Effector memory CD8-positive, alpha-beta T cell (primary cell): ENCODE data around the gene SLC17A2.

Experiments used
- ATAC-seq: fragments of 150-1000 bp; cut with Tn5 transposase; replicated peaks from 2 replicates; pipeline ENCODE4 v1.10.0; 2021; ENCODE audit warnings: mild to moderate bottlenecking, moderate library complexity
- DNase-seq, 3 experiments: peaks; one replicate each; pipeline ENCODE4 v3.0.0; 2021
- H3K27ac Mint-ChIP-seq, 2 donors: one replicate each; pipeline ENCODE4 v1.8.0; 2022; ENCODE audit warnings: mild to moderate bottlenecking in 2 of 2, mixed read lengths in 2 of 2, moderate library complexity in 2 of 2
- H3K27me3 Mint-ChIP-seq, 2 donors: one replicate each; pipeline ENCODE4 v1.8.0; 2022; ENCODE audit warnings: mixed read lengths in 2 of 2
- H3K36me3 Mint-ChIP-seq: one replicate; pipeline ENCODE4 v1.8.0; 2022; ENCODE audit warnings: mild to moderate bottlenecking, moderate library complexity, mixed read lengths; ENCODE audit not compliant: insufficient read depth
- H3K4me1 Mint-ChIP-seq, 2 donors: one replicate each; pipeline ENCODE4 v1.8.0; 2022; ENCODE audit warnings: low read depth in 2 of 2, mixed read lengths in 2 of 2
- H3K4me3 Mint-ChIP-seq, 2 donors: one replicate each; pipeline ENCODE4 v1.8.0; 2022; ENCODE audit warnings: mild to moderate bottlenecking in 2 of 2, mixed read lengths in 2 of 2, moderate library complexity in 2 of 2
- H3K9me3 Mint-ChIP-seq, 2 donors: one replicate each; pipeline ENCODE4 v1.8.0; 2022; ENCODE audit warnings: mixed read lengths in 2 of 2

SLC17A2 gene

GRCh38 chr6:25925876-25926275 is 4.6 kb downstream of the SLC17A2 start:
- H3K9me3 Mint-ChIP-seq = no peaks in the 10 kb centered on the region
- peaks cover 4 to 5% of the 10 kb centered on the region in 2 donors for H3K27me3 Mint-ChIP-seq
- H3K36me3 Mint-ChIP-seq = peaks cover 2% of the 10 kb centered on the region
- no peak overlapping the region for H3K4me3 Mint-ChIP-seq
- H3K4me1 Mint-ChIP-seq = no peaks in the 10 kb centered on the region
- no peak for DNase-seq
- ATAC-seq = no peak
- H3K27ac Mint-ChIP-seq = no peak overlapping the region

GRCh38 chr6:25922301-25922700 is 8.2 kb downstream of the SLC17A2 start:
- peaks cover 4 to 19% of the 10 kb centered on the region in 2 donors for H3K27me3 Mint-ChIP-seq
- no peak overlapping the region for H3K27ac Mint-ChIP-seq
- no peak for ATAC-seq
- H3K9me3 Mint-ChIP-seq = no peaks in the 10 kb centered on the region
- H3K4me3 Mint-ChIP-seq = no peak overlapping the region
- no peaks in the 10 kb centered on the region for H3K4me1 Mint-ChIP-seq
- no peak for DNase-seq
- peaks cover 2% of the 10 kb centered on the region for H3K36me3 Mint-ChIP-seq

- H3K4me3 Mint-ChIP-seq = no peak overlapping the region
These were observed 8.8 kb downstream of the SLC17A2 start for GRCh38 chr6:25921525-25922203.

GRCh38 chr6:25919657-25920056 is 10.8 kb downstream of the SLC17A2 start:
- no peaks in the 10 kb centered on the region for H3K4me1 Mint-ChIP-seq
- H3K27ac Mint-ChIP-seq = no peak overlapping the region
- peaks cover 4 to 28% of the 10 kb centered on the region in 2 donors for H3K27me3 Mint-ChIP-seq
- no peak overlapping the region for H3K4me3 Mint-ChIP-seq
- ATAC-seq (no peak), DNase-seq (no peak)
- H3K9me3 Mint-ChIP-seq = no peaks in the 10 kb centered on the region
- peaks cover 2% of the 10 kb centered on the region for H3K36me3 Mint-ChIP-seq

More at GRCh38 chr6:25921525-25922203, 8.8 kb downstream of the SLC17A2 start:
- Mint-ChIP-seq H3K9me3 (no peaks in the 10 kb centered on the region), H3K36me3 (peaks cover 2% of the 10 kb centered on the region), H3K27me3 (peaks cover 4 to 19% of the 10 kb centered on the region in 2 donors), H3K4me1 (no peaks in the 10 kb centered on the region), H3K27ac (no peak overlapping the region)
- DNase-seq (no peak), ATAC-seq (no peak)

GRCh38 chr6:25918083-25918683 is 12.3 kb downstream of the SLC17A2 start:
- Mint-ChIP-seq H3K36me3 (no peaks in the 10 kb centered on the region), H3K9me3 (no peaks in the 10 kb centered on the region), H3K4me3 (no peak overlapping the region), H3K27ac (no peak overlapping the region), H3K4me1 (no peaks in the 10 kb centered on the region), H3K27me3 (peaks cover 0 to 35% of the 10 kb centered on the region in 2 donors)
- ATAC-seq = no peak
- no peak for DNase-seq

- H3K27ac Mint-ChIP-seq = no peak overlapping the region
- H3K27me3 Mint-ChIP-seq = peaks cover 0 to 35% of the 10 kb centered on the region in 2 donors
- no peaks in the 10 kb centered on the region for H3K4me1 Mint-ChIP-seq
- DNase-seq = no peak
- H3K4me3 Mint-ChIP-seq = no peak overlapping the region
- no peaks in the 10 kb centered on the region for H3K36me3 Mint-ChIP-seq
- no peaks in the 10 kb centered on the region for H3K9me3 Mint-ChIP-seq
- ATAC-seq = no peak
These were observed 13.6 kb downstream of the SLC17A2 start for GRCh38 chr6:25916789-25917490.

- no peaks in the 10 kb centered on the region for H3K9me3 Mint-ChIP-seq
- no peaks in the 10 kb centered on the region for H3K36me3 Mint-ChIP-seq
- ATAC-seq (no peak), DNase-seq (no peak)
- no peaks in the 10 kb centered on the region for H3K4me1 Mint-ChIP-seq
- no peak overlapping the region for H3K4me3 Mint-ChIP-seq
- no peak overlapping the region for H3K27ac Mint-ChIP-seq
- H3K27me3 Mint-ChIP-seq = peaks cover 0 to 34% of the 10 kb centered on the region in 2 donors
These were observed 14.2 kb downstream of the SLC17A2 start for GRCh38 chr6:25916330-25916729.

- Mint-ChIP-seq H3K27me3 (peaks cover 0 to 26% of the 10 kb centered on the region in 2 donors), H3K36me3 (no peaks in the 10 kb centered on the region), H3K4me1 (no peaks in the 10 kb centered on the region), H3K27ac (no peak overlapping the region), H3K4me3 (no peak overlapping the region), H3K9me3 (no peaks in the 10 kb centered on the region)
- DNase-seq = no peak
- ATAC-seq = no peak
These were observed 16.8 kb downstream of the SLC17A2 start for GRCh38 chr6:25913741-25914140.

- H3K27ac Mint-ChIP-seq = no peak overlapping the region
- no peak overlapping the region for H3K4me3 Mint-ChIP-seq
- H3K27me3 Mint-ChIP-seq = peaks cover 13 to 25% of the 10 kb centered on the region in 2 donors
- DNase-seq (no peak), ATAC-seq (no peak)
- no peaks in the 10 kb centered on the region for H3K36me3 Mint-ChIP-seq
- H3K4me1 Mint-ChIP-seq = no peaks in the 10 kb centered on the region
- no peaks in the 10 kb centered on the region for H3K9me3 Mint-ChIP-seq
These were observed 19.1 kb downstream of the SLC17A2 start for GRCh38 chr6:25911351-25911750.

- no peak for DNase-seq
- Mint-ChIP-seq H3K27me3 (peaks cover 32 to 34% of the 10 kb centered on the region in 2 donors), H3K4me1 (no peaks in the 10 kb centered on the region), H3K27ac (no peak overlapping the region), H3K4me3 (no peak overlapping the region), H3K36me3 (no peaks in the 10 kb centered on the region), H3K9me3 (no peaks in the 10 kb centered on the region)
- ATAC-seq = no peak
These were observed 22.9 kb downstream of the SLC17A2 start for GRCh38 chr6:25907475-25908014.

- Mint-ChIP-seq H3K27me3 (peaks cover 32 to 34% of the 10 kb centered on the region in 2 donors), H3K4me3 (no peak overlapping the region), H3K27ac (no peak overlapping the region), H3K36me3 (no peaks in the 10 kb centered on the region), H3K4me1 (no peaks in the 10 kb centered on the region), H3K9me3 (no peaks in the 10 kb centered on the region)
- ATAC-seq = no peak
- DNase-seq = no peak
These were observed 26.9 kb downstream of the SLC17A2 start for GRCh38 chr6:25903467-25904099.

GRCh38 chr6:25902071-25902470 is 28.4 kb downstream of the SLC17A2 start:
- no peak overlapping the region for H3K4me3 Mint-ChIP-seq
- DNase-seq (no peak), ATAC-seq (no peak)
- no peaks in the 10 kb centered on the region for H3K9me3 Mint-ChIP-seq
- no peak overlapping the region for H3K27ac Mint-ChIP-seq
- H3K4me1 Mint-ChIP-seq = no peaks in the 10 kb centered on the region
- H3K27me3 Mint-ChIP-seq = peaks cover 21 to 23% of the 10 kb centered on the region in 2 donors
- no peaks in the 10 kb centered on the region for H3K36me3 Mint-ChIP-seq

GRCh38 chr6:25900843-25901242 is 29.6 kb downstream of the SLC17A2 start:
- no peak overlapping the region for H3K4me3 Mint-ChIP-seq
- no peak overlapping the region for H3K27ac Mint-ChIP-seq
- no peak for ATAC-seq
- H3K27me3 Mint-ChIP-seq = peaks cover 21 to 23% of the 10 kb centered on the region in 2 donors
- DNase-seq = no peak
- no peaks in the 10 kb centered on the region for H3K4me1 Mint-ChIP-seq
- no peaks in the 10 kb centered on the region for H3K9me3 Mint-ChIP-seq
- H3K36me3 Mint-ChIP-seq = no peaks in the 10 kb centered on the region
